Measurements from ENCODE around the gene UACA. TPM values are rescaled to one million over a fixed set of nuclear protein-coding genes. Genes with fewer than 3 reads are reported as not detected.

The UACA gene
- total RNA-seq, 2 experiments from 2014 or later = 0.61 to 1.0 TPM

- no peak for ATAC-seq
- Mint-ChIP-seq H3K27ac (no peak overlapping the region), H3K4me1 (no peaks in the 10 kb centered on the region)
These were observed 31.9 kb upstream of the UACA start for GRCh38 chr15:70795311-70795665.

GRCh38 chr15:70794596-70795310 lies 31.4 kb upstream of the UACA start:
- peaks cover 15% of the 10 kb centered on the region for H3K27me3 Mint-ChIP-seq
- H3K27ac Mint-ChIP-seq = no peak overlapping the region
- H3K4me1 Mint-ChIP-seq = no peaks in the 10 kb centered on the region
- H3K36me3 Mint-ChIP-seq = no peaks in the 10 kb centered on the region
- CTCF ChIA-PET = no interaction called here
- H3K4me3 Mint-ChIP-seq = no peak overlapping the region
- no peak for DNase-seq
- no peaks in the 10 kb centered on the region for H3K9me3 Mint-ChIP-seq (ENCODE audit: low read depth)
- ATAC-seq = no peak

More at GRCh38 chr15:70795311-70795665, 31.9 kb upstream of the UACA start:
- no peak overlapping the region for H3K4me3 Mint-ChIP-seq
- H3K27me3 Mint-ChIP-seq = peaks cover 15% of the 10 kb centered on the region
- no peak for DNase-seq
- no peaks in the 10 kb centered on the region for H3K36me3 Mint-ChIP-seq
- CTCF ChIA-PET = interaction anchor here (0.7 kb wide), 1 partner anchor 25 kb away, joined by 3 read pairs; no protein-coding TSS in a partner anchor
- no peaks in the 10 kb centered on the region for H3K9me3 Mint-ChIP-seq (ENCODE audit: low read depth)

- Mint-ChIP-seq H3K4me3 (no peak overlapping the region), H3K27ac (no peak overlapping the region), H3K4me1 (no peaks in the 10 kb centered on the region), H3K9me3 (ENCODE audit: low read depth) (no peaks in the 10 kb centered on the region), H3K36me3 (no peaks in the 10 kb centered on the region), H3K27me3 (peaks cover 15% of the 10 kb centered on the region)
- DNase-seq (no peak), ATAC-seq (no peak)
- CTCF ChIA-PET = no interaction called here
These were observed 30.3 kb upstream of the UACA start for GRCh38 chr15:70793694-70794093.

DNA sequence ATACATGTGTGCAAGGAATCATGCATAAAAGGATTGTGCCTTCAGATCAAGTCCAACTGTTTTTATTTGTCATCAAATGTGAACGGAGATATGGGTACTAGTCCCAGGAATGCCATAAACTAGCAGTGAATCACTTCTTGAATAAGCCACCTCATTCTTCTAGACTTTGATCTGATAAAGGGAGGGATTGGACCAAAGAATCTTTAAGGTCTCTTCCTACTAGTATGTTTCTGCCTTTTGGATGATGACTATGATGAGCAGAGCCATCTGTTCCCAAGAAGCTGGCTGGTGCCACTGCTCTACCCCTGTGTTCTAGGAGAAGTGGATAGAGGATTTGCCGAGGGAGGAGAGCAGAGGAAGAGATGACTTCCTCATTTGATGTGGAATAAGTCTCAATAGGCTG lies 28.8 kb upstream of the UACA start:
- Mint-ChIP-seq H3K27ac (no peak overlapping the region), H3K4me3 (no peak overlapping the region), H3K36me3 (no peaks in the 10 kb centered on the region), H3K4me1 (no peaks in the 10 kb centered on the region), H3K9me3 (ENCODE audit: low read depth) (no peaks in the 10 kb centered on the region), H3K27me3 (peaks cover 15% of the 10 kb centered on the region)
- DNase-seq (no peak), ATAC-seq (no peak)
- CTCF ChIA-PET = no interaction called here

DNA sequence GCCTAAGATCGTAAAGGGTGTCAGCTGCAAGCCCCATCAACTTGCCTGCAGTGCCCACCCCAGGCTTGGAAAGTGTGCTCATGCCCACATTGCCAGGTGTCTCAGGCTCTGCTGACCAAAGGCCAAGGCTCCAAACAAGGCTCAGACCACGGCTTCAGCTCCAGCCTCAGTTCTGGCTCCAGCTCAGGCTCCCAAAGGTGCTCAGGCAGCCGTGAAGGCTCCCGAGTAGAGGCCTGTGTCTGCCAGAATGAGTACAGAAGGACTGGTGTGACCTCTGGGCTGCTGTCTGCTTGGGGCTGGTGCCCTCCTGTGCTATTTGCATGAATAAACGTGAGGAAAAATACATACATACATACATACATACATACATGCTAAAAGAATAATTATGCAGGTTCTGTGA lies 27.9 kb upstream of the UACA start:
- no peak overlapping the region for H3K4me3 Mint-ChIP-seq
- CTCF ChIA-PET = no interaction called here
- no peaks in the 10 kb centered on the region for H3K4me1 Mint-ChIP-seq
- H3K9me3 Mint-ChIP-seq (ENCODE audit: low read depth) = no peaks in the 10 kb centered on the region
- H3K27ac Mint-ChIP-seq = no peak overlapping the region
- peaks cover 15% of the 10 kb centered on the region for H3K27me3 Mint-ChIP-seq
- no peak for DNase-seq
- H3K36me3 Mint-ChIP-seq = no peaks in the 10 kb centered on the region
- ATAC-seq = no peak

DNA sequence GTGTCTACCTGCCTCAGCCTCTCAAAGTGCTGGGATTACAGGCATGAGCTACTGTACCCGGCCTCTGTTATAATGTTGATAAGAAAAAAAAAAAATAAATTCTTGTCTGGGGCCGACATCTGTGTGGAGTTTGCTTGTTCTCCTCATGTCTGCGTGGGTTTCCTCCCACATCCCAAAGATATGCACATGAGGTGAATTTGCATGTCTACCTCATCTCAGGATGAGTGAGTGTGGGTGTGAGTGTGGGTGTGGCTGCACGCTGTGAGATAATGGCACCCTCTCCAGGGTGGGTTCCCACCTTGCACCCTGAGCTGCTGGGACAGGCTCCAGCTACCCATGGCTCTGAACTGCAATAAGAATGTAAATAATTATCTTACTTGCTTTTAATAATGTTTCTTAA lies 25.9 kb upstream of the UACA start:
- no peaks in the 10 kb centered on the region for H3K36me3 Mint-ChIP-seq
- no peak for DNase-seq
- no peak for ATAC-seq
- no peak overlapping the region for H3K4me3 Mint-ChIP-seq
- peaks cover 15% of the 10 kb centered on the region for H3K27me3 Mint-ChIP-seq
- no peak overlapping the region for H3K27ac Mint-ChIP-seq
- CTCF ChIA-PET = interaction anchor here (1.3 kb wide), 1 partner anchor 67 kb away, joined by 3 read pairs; no protein-coding TSS in a partner anchor
- no peaks in the 10 kb centered on the region for H3K4me1 Mint-ChIP-seq
- no peaks in the 10 kb centered on the region for H3K9me3 Mint-ChIP-seq (ENCODE audit: low read depth)

DNA sequence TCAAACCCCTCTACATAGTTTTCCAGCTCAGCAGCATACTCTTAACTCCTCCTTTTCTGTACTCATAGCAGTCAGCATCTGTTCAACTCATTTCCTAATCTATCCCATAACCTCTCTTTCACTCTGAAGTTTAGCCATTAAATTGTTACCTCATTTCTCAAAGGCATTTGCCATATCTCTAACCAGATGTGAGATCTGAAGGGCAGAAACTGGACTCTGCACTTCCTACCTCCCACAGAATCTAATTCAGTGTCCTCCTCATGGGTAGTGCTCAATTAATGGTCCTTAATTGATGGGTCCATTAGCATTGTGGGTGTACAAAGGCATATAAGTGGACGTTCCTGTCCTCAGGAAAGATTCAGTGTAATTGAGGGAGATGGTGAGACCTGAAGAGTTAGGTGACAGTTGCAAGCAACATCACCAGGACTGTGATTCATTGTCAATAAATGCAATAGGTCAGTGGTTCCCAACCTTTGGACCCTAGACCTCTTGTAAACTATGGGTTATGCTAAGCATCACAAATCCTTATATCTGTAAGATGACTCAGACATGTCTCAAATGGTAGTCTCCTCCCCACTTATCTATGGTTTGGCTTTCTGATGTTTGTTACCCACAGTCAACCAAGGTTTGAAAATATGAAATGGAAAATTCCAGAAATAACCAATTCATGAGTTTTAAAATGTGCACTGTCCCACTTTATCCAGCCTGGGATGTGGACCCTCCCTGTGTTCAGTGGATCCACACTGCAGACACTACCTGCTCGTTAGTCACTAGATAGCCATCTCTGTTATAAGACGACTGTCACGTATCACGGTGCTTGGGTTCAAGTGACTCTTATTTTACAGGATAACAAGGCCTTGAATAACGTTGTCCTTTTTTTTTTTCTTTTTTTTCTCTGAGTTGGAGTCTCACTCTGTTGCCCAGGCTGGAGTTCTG lies 25.0 kb upstream of the UACA start:
- no peak overlapping the region for H3K27ac Mint-ChIP-seq
- no peak overlapping the region for H3K4me3 Mint-ChIP-seq
- H3K9me3 Mint-ChIP-seq (ENCODE audit: low read depth) = no peaks in the 10 kb centered on the region
- CTCF ChIA-PET = no interaction called here
- DNase-seq (no peak), ATAC-seq (no peak)
- no peaks in the 10 kb centered on the region for H3K36me3 Mint-ChIP-seq
- peaks cover 16% of the 10 kb centered on the region for H3K27me3 Mint-ChIP-seq
- no peaks in the 10 kb centered on the region for H3K4me1 Mint-ChIP-seq

GRCh38 chr15:70786996-70787395 lies 23.6 kb upstream of the UACA start:
- CTCF ChIA-PET = no interaction called here
- no peak overlapping the region for H3K4me3 Mint-ChIP-seq
- no peaks in the 10 kb centered on the region for H3K9me3 Mint-ChIP-seq (ENCODE audit: low read depth)

GRCh38 chr15:70783610-70784022 lies 20.3 kb upstream of the UACA start:
- H3K4me3 Mint-ChIP-seq = no peak overlapping the region
- DNase-seq (no peak), ATAC-seq (no peak)
- no peaks in the 10 kb centered on the region for H3K4me1 Mint-ChIP-seq
- CTCF ChIA-PET = no interaction called here
- H3K27me3 Mint-ChIP-seq = peaks cover 15% of the 10 kb centered on the region
- H3K9me3 Mint-ChIP-seq (ENCODE audit: low read depth) = no peaks in the 10 kb centered on the region
- H3K27ac Mint-ChIP-seq = no peak overlapping the region
- H3K36me3 Mint-ChIP-seq = no peaks in the 10 kb centered on the region

More at GRCh38 chr15:70786996-70787395, 23.6 kb upstream of the UACA start:
- Mint-ChIP-seq H3K27ac (no peak overlapping the region), H3K27me3 (peaks cover 7% of the 10 kb centered on the region), H3K4me1 (no peaks in the 10 kb centered on the region), H3K36me3 (no peaks in the 10 kb centered on the region)
- no peak for ATAC-seq
- no peak for DNase-seq

- CTCF ChIA-PET = no interaction called here
- Mint-ChIP-seq H3K27ac (no peak overlapping the region), H3K9me3 (ENCODE audit: low read depth) (no peaks in the 10 kb centered on the region), H3K27me3 (peaks cover 15% of the 10 kb centered on the region), H3K4me3 (no peak overlapping the region), H3K36me3 (no peaks in the 10 kb centered on the region), H3K4me1 (no peaks in the 10 kb centered on the region)
- ATAC-seq (no peak), DNase-seq (no peak)
These were observed 19.7 kb upstream of the UACA start for GRCh38 chr15:70783041-70783440.

- no peak for DNase-seq
- Mint-ChIP-seq H3K4me1 (peaks cover 2% of the 10 kb centered on the region), H3K9me3 (ENCODE audit: low read depth) (no peaks in the 10 kb centered on the region), H3K4me3 (no peak overlapping the region), H3K36me3 (no peaks in the 10 kb centered on the region), H3K27me3 (peaks cover 17% of the 10 kb centered on the region), H3K27ac (no peak overlapping the region)
- CTCF ChIA-PET = no interaction called here
- ATAC-seq = no peak
These were observed 17.9 kb upstream of the UACA start for GRCh38 chr15:70781236-70781635.

- CTCF ChIA-PET = interaction anchor here (0.9 to 1.2 kb wide), 2 partner anchors 33 to 56 kb away, joined by 3 to 4 read pairs; no protein-coding TSS in a partner anchor
These were observed 15.1 kb upstream of the UACA start for GRCh38 chr15:70778258-70779076.

More at GRCh38 chr15:70778258-70779076, 15.1 kb upstream of the UACA start:
- H3K36me3 Mint-ChIP-seq = no peaks in the 10 kb centered on the region
- no peak overlapping the region for H3K4me3 Mint-ChIP-seq
- H3K4me1 Mint-ChIP-seq = peaks cover 2% of the 10 kb centered on the region
- peaks cover 16% of the 10 kb centered on the region for H3K27me3 Mint-ChIP-seq
- no peak overlapping the region for H3K27ac Mint-ChIP-seq
- ATAC-seq = no peak
- no peaks in the 10 kb centered on the region for H3K9me3 Mint-ChIP-seq (ENCODE audit: low read depth)
- DNase-seq = no peak
